GM18519 (cell line): Measurements from ENCODE around the gene GRAMD2B.
"Not testable (repeated sequence)": the region's sequence is repeated elsewhere in the genome, so short reads cannot be mapped to it uniquely, and the experiment has no call there.

ENCODE experiments used
- ATAC-seq: cut with Tn5 transposase; IDR thresholded peaks from one replicate; pipeline ENCODE4 v1.9.1; 2021; ENCODE audit warnings: mild to moderate bottlenecking, moderate library complexity; ENCODE audit not compliant: unreplicated experiment, low FRiP score

The GRAMD2B gene

DNA sequence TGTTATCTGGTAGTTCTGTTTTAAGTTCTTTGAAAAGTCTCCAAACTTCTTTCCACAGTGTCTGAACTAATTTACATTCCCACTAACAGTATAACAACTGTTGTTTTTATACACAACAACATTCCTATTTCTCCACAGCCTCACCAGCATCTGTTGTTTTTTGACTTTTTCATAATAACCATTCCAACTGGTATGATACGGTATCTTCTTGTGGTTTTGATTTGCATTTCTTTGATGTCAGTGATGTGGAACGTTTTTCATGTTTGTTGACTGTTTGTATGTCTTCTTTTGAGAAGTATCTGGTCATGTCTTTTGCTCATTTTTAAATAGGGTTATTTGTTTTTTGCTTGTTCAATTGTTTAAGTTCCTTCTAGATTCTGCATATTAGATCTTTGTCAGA lies 12.6 kb upstream of the GRAMD2B start:
- ATAC-seq: no peak

DNA sequence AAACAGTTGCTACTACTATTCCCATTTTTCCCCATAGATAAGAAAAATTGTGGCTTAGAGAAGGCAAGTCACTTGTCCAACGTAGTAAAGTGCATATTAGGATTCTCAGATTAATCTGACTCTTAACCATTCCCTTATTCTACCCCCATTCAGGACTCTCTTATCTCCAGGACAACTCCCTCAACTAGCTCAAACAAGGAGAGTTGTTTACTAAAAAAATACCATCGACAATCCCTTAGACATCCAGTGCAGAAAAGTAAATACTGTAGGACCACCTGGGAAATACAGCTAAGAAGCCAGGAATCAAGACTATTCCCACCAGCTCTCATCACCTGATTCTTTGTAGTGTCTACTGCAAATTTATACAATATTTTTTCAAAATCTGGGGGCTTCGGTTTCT lies 9.4 kb upstream of the GRAMD2B start:
- ATAC-seq: no peak

GRCh38 chr5:126414874-126415502 lies 8.2 kb upstream of the GRAMD2B start:
- no peak for ATAC-seq

GRCh38 chr5:126415789-126416188 lies 7.4 kb upstream of the GRAMD2B start:
- ATAC-seq: no peak

- ATAC-seq: no peak
These were observed 6.8 kb upstream of the GRAMD2B start for GRCh38 chr5:126416266-126416925.

DNA sequence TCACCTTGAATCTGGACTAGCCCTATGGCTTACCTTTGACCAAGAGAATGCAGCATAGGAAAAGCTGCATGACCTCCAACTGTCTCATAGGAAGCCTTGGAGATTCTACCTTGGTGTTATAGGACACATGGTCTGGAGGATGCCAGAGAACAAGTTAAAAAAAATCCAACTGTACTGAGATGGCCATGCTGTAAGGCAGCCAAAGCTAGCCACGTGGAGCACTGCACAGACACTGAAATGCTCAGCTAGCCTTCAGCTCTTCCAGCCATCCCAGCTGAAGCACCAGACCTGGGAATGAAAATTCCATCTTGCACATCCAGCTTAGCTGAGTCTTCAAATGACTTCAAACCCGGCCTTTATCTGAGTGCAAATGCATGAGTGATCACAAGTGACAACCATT lies 6.0 kb upstream of the GRAMD2B start:
- ATAC-seq: no peak

GRCh38 chr5:126419102-126419501 lies 4.1 kb upstream of the GRAMD2B start:
- ATAC-seq: no peak

- no peak for ATAC-seq
These were observed 5.2 kb downstream of the GRAMD2B start for GRCh38 chr5:126428421-126428820.

GRCh38 chr5:126430631-126431030 lies 7.4 kb downstream of the GRAMD2B start:
- no peak for ATAC-seq

DNA sequence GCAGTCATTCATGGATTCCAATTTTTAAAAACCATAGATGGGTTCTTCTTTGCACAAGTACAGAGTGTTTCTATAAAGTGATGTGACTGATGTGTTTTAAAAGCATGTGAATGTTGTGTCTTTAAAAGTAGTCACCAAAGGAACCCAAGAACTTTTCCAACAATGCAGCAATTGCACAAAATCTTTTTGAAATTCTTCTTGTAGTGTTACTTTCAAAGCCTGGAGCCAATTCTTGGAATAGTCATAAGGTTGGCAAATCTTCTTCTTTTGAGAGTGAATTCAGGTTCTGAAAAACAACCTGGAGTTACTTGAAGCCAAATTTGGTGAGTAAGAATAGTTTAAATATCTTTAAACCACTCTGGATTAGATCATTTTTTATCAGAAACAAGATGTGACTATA lies 10.5 kb downstream of the GRAMD2B start:
- no peak for ATAC-seq

- ATAC-seq: no peak
These were observed 12.1 kb downstream of the GRAMD2B start for GRCh38 chr5:126435261-126435660.

DNA sequence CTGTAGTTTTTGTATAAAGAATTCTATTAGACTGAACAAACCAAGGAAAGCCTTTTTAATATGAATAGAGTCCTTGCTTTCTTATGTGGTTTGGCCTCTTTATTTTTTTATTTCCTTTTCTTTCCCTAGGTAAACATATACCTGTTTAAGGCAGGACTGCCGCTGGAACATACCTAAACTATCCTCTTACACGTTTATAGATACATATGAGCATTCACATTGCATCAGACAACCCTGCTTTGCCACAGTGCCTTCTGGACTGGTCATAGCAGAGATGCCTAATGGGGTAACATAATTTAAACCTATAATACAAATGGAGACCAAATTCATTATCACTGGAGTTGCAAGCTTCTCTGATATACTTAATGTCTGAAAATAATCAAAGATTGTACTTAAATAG lies 12.5 kb downstream of the GRAMD2B start:
- ATAC-seq: no peak

DNA sequence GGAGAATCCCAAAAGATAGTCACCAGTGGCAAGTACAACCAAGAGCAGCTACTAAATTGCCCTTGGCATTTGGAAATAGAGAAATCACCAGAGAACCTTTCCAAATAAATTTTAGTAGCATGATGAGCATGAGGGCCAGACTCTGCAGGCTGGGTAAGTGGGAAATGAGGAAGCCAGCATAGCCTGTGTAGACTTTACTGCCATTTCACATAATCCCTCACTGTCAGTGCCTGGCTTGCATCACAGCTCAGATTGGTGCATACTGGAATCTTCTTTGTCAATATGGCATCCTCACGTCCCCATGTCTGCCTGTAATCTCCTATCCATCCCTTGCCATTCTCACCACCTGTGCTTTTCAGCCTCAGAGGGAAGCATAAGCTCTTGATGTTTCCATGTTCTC lies 14.5 kb downstream of the GRAMD2B start:
- no peak for ATAC-seq

- ATAC-seq: peak; percentile 94
These were observed 15.1 kb downstream of the GRAMD2B start for GRCh38 chr5:126438267-126438666.

DNA sequence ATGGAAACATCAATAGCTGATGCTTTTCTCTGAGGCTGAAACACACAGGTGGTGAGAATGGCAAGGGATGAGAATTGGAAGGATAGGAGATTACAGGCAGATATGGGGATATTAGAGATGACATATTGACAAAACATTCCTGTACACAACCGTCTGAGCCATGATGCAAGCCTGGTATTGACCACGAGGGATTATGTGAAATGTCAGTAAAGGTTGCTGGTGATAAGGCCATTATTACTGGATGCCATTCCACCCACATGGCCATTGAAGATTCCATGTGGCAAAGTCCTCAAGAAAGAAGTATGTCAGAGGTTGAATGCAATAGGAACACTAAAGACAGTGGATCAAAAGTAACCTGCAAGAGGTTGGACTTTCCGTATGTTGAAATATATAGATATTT lies 15.7 kb downstream of the GRAMD2B start:
- no peak for ATAC-seq

DNA sequence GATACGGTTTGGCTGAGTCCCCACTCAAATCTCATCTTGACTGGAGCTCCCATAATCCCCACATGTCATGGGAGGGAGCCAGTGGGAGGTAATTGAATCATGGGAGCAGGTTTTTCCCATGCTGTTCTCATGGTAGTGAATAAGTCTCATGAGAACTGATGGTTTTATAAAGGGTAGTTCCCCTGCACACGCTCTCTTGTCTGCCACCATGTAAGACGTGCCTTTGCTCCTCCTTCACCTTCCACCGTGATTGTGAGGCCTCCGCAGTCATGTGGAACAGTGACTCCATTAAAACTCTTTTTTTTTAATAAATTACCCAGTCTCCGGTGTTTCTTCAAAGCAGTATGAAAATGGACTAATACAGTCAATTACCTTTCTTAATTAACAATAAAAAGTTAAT lies 16.5 kb downstream of the GRAMD2B start:
- ATAC-seq: not testable (repeated sequence)

DNA sequence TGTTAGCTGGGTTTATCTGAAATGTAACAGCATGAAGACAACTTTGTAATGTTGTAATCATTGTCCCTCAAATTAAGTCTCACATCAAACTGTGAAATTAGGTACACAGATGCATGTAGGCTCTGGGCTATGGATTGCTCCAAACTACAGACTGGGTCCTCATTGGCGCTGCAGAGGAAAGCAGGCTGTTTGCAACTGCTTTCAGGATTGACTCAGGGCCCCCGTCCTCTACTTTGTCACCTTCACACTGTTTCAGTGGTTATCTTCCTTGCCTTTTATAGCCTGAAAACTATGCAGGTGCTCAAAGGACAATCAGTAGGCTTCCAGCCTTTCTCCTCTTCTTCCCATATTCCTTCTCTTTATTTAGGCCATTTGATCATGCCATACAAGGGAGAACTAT lies 18.0 kb downstream of the GRAMD2B start:
- ATAC-seq: no peak

DNA sequence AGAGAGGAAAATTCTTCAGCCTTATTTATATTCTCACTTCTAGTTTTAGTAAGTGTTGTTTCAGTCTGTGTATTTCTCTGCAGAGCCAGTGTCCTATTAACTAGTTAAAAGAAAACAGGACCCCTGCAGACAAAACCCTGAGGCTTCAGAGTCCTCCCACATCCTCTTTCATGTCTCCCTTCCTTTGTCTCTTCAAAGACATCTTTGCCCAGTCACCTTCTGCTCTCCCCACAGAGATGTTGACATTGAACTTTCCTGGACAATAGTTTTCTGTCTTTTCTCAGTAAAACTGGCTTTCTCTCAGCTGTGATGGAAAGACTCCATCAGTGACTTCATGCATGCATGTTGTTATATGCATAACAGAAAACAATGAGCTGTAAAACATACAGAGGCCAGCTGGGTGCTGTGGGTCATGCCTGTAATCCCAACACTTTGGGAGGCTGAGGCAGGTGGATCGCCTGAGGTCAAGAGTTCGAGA lies 20.2 kb downstream of the GRAMD2B start:
- ATAC-seq: peak; percentile 86

- no peak for ATAC-seq
These were observed 20.9 kb downstream of the GRAMD2B start for GRCh38 chr5:126444137-126444536.

GRCh38 chr5:126445502-126446174 lies 22.4 kb downstream of the GRAMD2B start:
- ATAC-seq: no peak

DNA sequence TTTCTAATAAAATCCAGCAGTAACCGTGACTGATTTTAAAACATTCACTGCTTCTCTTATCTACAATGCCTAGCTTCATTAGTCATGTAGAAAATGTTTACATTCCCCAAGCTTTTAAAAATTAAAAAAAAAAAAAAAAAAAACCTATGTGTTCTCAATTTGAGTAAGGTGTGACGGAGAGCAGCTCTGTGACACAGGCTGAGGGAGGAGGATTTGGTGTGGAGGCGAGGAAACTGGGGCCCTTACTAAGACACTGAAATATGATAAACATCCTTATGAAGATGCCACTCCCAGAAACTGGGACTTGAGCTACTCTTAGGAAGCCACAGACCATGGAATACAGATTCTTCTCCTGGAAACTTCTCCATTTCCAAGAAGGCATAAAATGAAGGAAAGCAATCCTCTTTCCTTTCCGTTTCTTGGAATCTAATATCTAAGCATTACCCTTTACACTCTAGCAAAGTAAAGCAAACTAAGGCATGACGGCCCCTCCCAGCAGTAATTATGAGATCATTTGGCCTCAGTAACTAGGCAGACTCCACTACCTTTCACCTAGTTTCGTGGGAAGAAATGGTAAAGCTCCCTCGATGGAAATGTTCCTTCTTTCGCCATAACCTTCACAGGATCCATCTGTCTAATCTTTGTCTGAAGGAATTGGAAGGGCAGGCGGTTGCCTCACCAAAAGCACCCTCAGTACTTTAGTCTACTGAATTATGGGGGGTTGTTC lies 23.5 kb downstream of the GRAMD2B start:
- peak; percentile 34 for ATAC-seq
